Hepatocyte (in vitro differentiated cells): ENCODE data around the gene SRC. TPM values are rescaled to one million over a fixed set of nuclear protein-coding genes. Genes with fewer than 3 reads are reported as not detected.

Source experiments
- DNase-seq: peaks from one replicate; pipeline ENCODE4 v3.0.0-alpha.2; 2016; ENCODE audit warnings: low spot score
- H2AFZ ChIP-seq: fragments of 200-600 bp; sonication (generic); 2 replicates; pipeline ENCODE4 v1.6.0; 2016; ENCODE audit warnings: antibody characterized with exemption, mild to moderate bottlenecking
- H3K27ac ChIP-seq: fragments of 200-600 bp; sonication (generic); 2 replicates; pipeline ENCODE4 v1.5.1; 2016; ENCODE audit warnings: mild to moderate bottlenecking
- H3K27me3 ChIP-seq: fragments of 200-600 bp; sonication (generic); 2 replicates; pipeline ENCODE4 v1.6.1; 2016
- H3K36me3 ChIP-seq: fragments of 200-600 bp; sonication (generic); replicated peaks from 2 replicates; pipeline ENCODE4 v1.5.1; 2016; ENCODE audit warnings: low read depth; ENCODE audit not compliant: insufficient read depth
- H3K4me1 ChIP-seq: fragments of 200-600 bp; sonication (generic); 2 replicates; pipeline ENCODE4 v1.5.1; 2016; ENCODE audit warnings: mild to moderate bottlenecking, moderate library complexity; ENCODE audit not compliant: insufficient read depth
- H3K4me2 ChIP-seq: fragments of 200-600 bp; sonication (generic); 2 replicates; pipeline ENCODE4 v1.6.0; 2016
- H3K4me3 ChIP-seq: fragments of 200-600 bp; sonication (generic); 2 replicates; pipeline ENCODE4 v1.5.1; 2016; ENCODE audit warnings: mild to moderate bottlenecking
- H3K79me2 ChIP-seq: fragments of 200-600 bp; sonication (generic); 2 replicates; pipeline ENCODE4 v1.6.0; 2017; ENCODE audit warnings: mild to moderate bottlenecking
- H3K9me2 ChIP-seq: fragments of 200-600 bp; sonication (generic); replicated peaks from 2 replicates; pipeline ENCODE4 v1.6.0; 2017; ENCODE audit warnings: mild to moderate bottlenecking; ENCODE audit not compliant: insufficient read depth
- H3K9me3 ChIP-seq: fragments of 200-600 bp; sonication (generic); 2 replicates; pipeline ENCODE4 v1.5.1; 2016; ENCODE audit warnings: low read depth, mild to moderate bottlenecking
- H4K20me1 ChIP-seq: fragments of 200-600 bp; sonication (generic); 2 replicates; pipeline ENCODE4 v1.6.0; 2016; ENCODE audit warnings: mild to moderate bottlenecking; ENCODE audit not compliant: insufficient read depth, poor library complexity, severe bottlenecking
- CTCF ChIP-seq: fragments of 200-600 bp; sonication (generic); IDR thresholded peaks from 2 replicates; pipeline ENCODE4 v1.5.1; 2016; ENCODE audit warnings: antibody characterized with exemption, mild to moderate bottlenecking; ENCODE audit not compliant: poor library complexity
- EZH2 ChIP-seq: fragments of 200-600 bp; sonication (generic); IDR thresholded peaks from 2 replicates; pipeline ENCODE4 v1.6.1; 2016; ENCODE audit warnings: antibody characterized with exemption, mild to moderate bottlenecking, borderline replicate concordance
- EZH2phosphoT487 ChIP-seq: fragments of 200-600 bp; sonication (generic); IDR thresholded peaks from one replicate; pipeline ENCODE4 v1.6.1; 2018; ENCODE audit warnings: antibody characterized with exemption, mild to moderate bottlenecking, low read depth, moderate library complexity; ENCODE audit not compliant: unreplicated experiment, severe bottlenecking
- WGBS: methylation state at CpG from one replicate; pipeline ENCODE4 v1.1.6; 2016; ENCODE audit warnings: low lambda C conversion rate; ENCODE audit errors: missing lambda C conversion rate; 5-methylcytosine and 5-hydroxymethylcytosine counted together
- polyA plus RNA-seq: library from polyadenylated mRNA; unstranded; fragments of >200 nt; fragmentation: Nextera tagmentation; extraction: Ambion mirVana; gene quantifications from 2 replicates; pipeline ENCODE4 v1.2.1, GENCODE V29; 2016
- total RNA-seq: library from RNA; depleted of rRNA; stranded (reverse); fragments of >200 nt; gene quantifications from 2 replicates; pipeline ENCODE4 v1.2.3, GENCODE V29; 2014

The SRC gene
- total and polyA plus RNA-seq, 2 experiments from 2014 or later = 55.1 to 69.8 TPM

GRCh38 chr20:37309936-37310590, 35.9 kb upstream of the SRC start:
- H2AFZ ChIP-seq = no peak overlapping the region
- peak overlapping the region; percentile 98 for H3K27ac ChIP-seq
- 49% methylated on average over 16 of the region's 16 CpGs for WGBS
- peak overlapping the region; percentile 50 for H3K4me2 ChIP-seq
- peak; percentile 60 for DNase-seq
- H3K79me2 ChIP-seq = peaks cover 46% of the 10 kb centered on the region
- no peaks in the 10 kb centered on the region for H3K36me3 ChIP-seq
- H4K20me1 ChIP-seq = no peaks in the 10 kb centered on the region
- H3K9me2 ChIP-seq = no peaks in the 10 kb centered on the region
- H3K4me1 ChIP-seq = peaks cover 54% of the 10 kb centered on the region
- H3K4me3 ChIP-seq = no peak overlapping the region
- TF ChIP-seq CTCF (no peak), EZH2phosphoT487 (no peak), EZH2 (no peak)
- H3K9me3 ChIP-seq = no peaks in the 10 kb centered on the region
- H3K27me3 ChIP-seq = no peaks in the 10 kb centered on the region

GRCh38 chr20:37310951-37311350, 35.0 kb upstream of the SRC start:
- H3K27ac ChIP-seq = peak overlapping the region; percentile 98

DNA sequence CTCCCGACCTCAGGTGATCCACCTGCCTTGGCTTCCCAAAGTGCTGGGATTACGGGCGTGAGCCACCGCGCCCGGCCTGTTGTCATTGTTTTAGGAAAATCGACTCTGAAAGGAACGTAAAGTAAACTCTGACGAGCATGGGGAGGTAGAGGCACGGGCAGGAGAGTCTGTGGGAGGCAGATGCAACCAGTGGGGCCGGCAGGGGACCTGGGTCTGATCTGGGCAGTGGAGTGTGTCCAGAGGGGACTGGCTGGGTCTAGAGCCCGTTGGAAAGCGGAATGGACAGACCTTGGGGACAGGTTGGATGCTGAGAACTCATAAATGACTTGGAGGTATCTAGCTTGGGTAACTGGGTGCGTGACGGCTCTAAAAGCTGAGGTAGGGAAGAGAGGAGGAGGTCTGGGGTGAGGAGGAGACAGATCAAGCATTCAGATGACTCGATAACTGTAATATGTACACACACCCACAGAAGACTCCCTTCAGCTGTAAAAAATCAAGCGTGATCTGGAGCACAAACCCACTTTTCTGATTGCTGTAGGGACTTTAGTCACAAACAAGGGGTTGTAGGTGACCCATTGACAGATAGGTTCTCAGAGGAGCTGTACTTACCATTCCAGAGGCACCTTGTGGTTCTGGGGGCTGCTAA, 34.1 kb upstream of the SRC start:
- no peaks in the 10 kb centered on the region for H3K9me2 ChIP-seq
- peaks cover 38% of the 10 kb centered on the region for H3K79me2 ChIP-seq
- no peaks in the 10 kb centered on the region for H3K27me3 ChIP-seq
- WGBS = 92% methylated on average over 17 of the region's 17 CpGs
- no peak for DNase-seq
- no peaks in the 10 kb centered on the region for H4K20me1 ChIP-seq
- TF ChIP-seq CTCF (no peak), EZH2 (no peak)
- H3K4me2 ChIP-seq = no peak overlapping the region
- H2AFZ ChIP-seq = no peak overlapping the region
- H3K36me3 ChIP-seq = no peaks in the 10 kb centered on the region
- H3K27ac ChIP-seq = peak overlapping the region; percentile 76
- peaks cover 61% of the 10 kb centered on the region for H3K4me1 ChIP-seq
- H3K9me3 ChIP-seq = no peaks in the 10 kb centered on the region
- H3K4me3 ChIP-seq = no peak overlapping the region

More at GRCh38 chr20:37310951-37311350, 35.0 kb upstream of the SRC start:
- no peaks in the 10 kb centered on the region for H4K20me1 ChIP-seq
- no peak overlapping the region for H2AFZ ChIP-seq
- DNase-seq = no peak
- no peak overlapping the region for H3K4me3 ChIP-seq
- H3K36me3 ChIP-seq = no peaks in the 10 kb centered on the region
- no peaks in the 10 kb centered on the region for H3K9me3 ChIP-seq
- H3K79me2 ChIP-seq = peaks cover 42% of the 10 kb centered on the region
- no peak overlapping the region for H3K4me2 ChIP-seq
- H3K4me1 ChIP-seq = peaks cover 61% of the 10 kb centered on the region
- no peak for TF ChIP-seq EZH2
- no peak for TF ChIP-seq CTCF
- no peak for TF ChIP-seq EZH2phosphoT487
- WGBS = 87% methylated on average over 11 of the region's 11 CpGs
- no peaks in the 10 kb centered on the region for H3K27me3 ChIP-seq
- H3K9me2 ChIP-seq = no peaks in the 10 kb centered on the region
